Stomach (tissue), 9 donors: Measurements from ENCODE around the gene PLEK2. TPM values are rescaled to one million over a fixed set of nuclear protein-coding genes. Genes with fewer than 3 reads are reported as not detected.
"Not testable (repeated sequence)": the region's sequence is repeated elsewhere in the genome, so short reads cannot be mapped to it uniquely, and the experiment has no call there.

Source experiments
- DNase-seq, 2 donors: peaks; one replicate each; pipeline versions ENCODE4 v3.0.0 to v3.0.0-alpha.2; 2013 to 2019
- H3K27ac ChIP-seq, 5 donors: fragments of 200-600 bp in 4 of 5; sonication (generic) in 4 of 5; one replicate each; pipeline ENCODE4 v1.5.1; 2013 to 2019; ENCODE audit warnings: mild to moderate bottlenecking in 1 of 5, moderate library complexity in 1 of 5
- H3K27me3 ChIP-seq, 3 donors: fragments of 200-600 bp; sonication (generic); one replicate each; pipeline ENCODE4 v1.5.1; 2017 to 2019; ENCODE audit warnings: mixed run types in 1 of 3
- H3K36me3 ChIP-seq, 4 donors: fragments of 200-600 bp; sonication (generic); 1 replicate in 3 of 4; 2 replicates in 1 of 4; pipeline ENCODE4 v1.5.1; 2016 to 2019
- H3K4me1 ChIP-seq, 4 donors: fragments of 200-600 bp; sonication (generic); one replicate each; pipeline ENCODE4 v1.5.1; 2016 to 2019
- H3K4me3 ChIP-seq, 4 donors: fragments of 200-600 bp; sonication (generic) in 3 of 4; one replicate each; pipeline ENCODE4 v1.5.1; 2016 to 2019; ENCODE audit warnings: mild to moderate bottlenecking in 1 of 4
- H3K9me3 ChIP-seq, 4 donors: fragments of 200-600 bp; sonication (generic); one replicate each; pipeline ENCODE4 v1.5.1; 2016 to 2019
- CTCF ChIP-seq, 7 experiments: fragments of 450-650 bp in 4 of 7; fragments of 200-600 bp in 3 of 7; sonication (generic) in 3 of 7; IDR thresholded peaks; one replicate each; pipeline ENCODE4 v1.5.1; 2016 to 2019; ENCODE audit warnings: antibody characterized with exemption in 7 of 7, control low read depth in 2 of 7, mild to moderate bottlenecking in 1 of 7
- EP300 ChIP-seq: sonication (generic); formaldehyde crosslinking; IDR thresholded peaks from one replicate; pipeline ENCODE4 v1.6.1; 2017; ENCODE audit warnings: antibody characterized with exemption
- POLR2A ChIP-seq, 4 donors: fragments of 450-650 bp; IDR thresholded peaks; one replicate each; pipeline ENCODE4 v1.6.1; 2016; ENCODE audit warnings: antibody characterized with exemption in 4 of 4, control low read depth in 2 of 4, mild to moderate bottlenecking in 1 of 4, moderate library complexity in 1 of 4
- POLR2AphosphoS5 ChIP-seq, 3 donors: sonication (generic); formaldehyde crosslinking; IDR thresholded peaks; one replicate each; pipeline ENCODE4 v1.6.1; 2016; ENCODE audit warnings: antibody characterized with exemption in 3 of 3
- WGBS, 5 donors: extraction: QIAGEN DNeasy Blood & Tissue Kit in 3 of 5; methylation state at CpG; one replicate each; pipeline versions ENCODE4 v1.1.5 to v1.1.7; 2013 to 2018; 5-methylcytosine and 5-hydroxymethylcytosine counted together
- intact Hi-C: fragments of 100-400 bp; cut with DNase I; formaldehyde crosslinking; loops from one replicate; pipeline ENCODE4 v1.15.1; 2023; ENCODE audit warnings: low total_unique reads
- polyA plus RNA-seq, 3 donors: library from polyadenylated mRNA; stranded (reverse); fragments of 200-250 nt; gene quantifications; one replicate each; pipeline ENCODE4 v1.2.3, GENCODE V29; 2013
- small RNA-seq, 4 donors: library from RNA; depleted of rRNA; stranded (forward); fragments of <200 nt; gene quantifications; one replicate each; pipeline ENCODE3, GENCODE V24; 2016
- total RNA-seq, 5 donors: library from RNA; depleted of rRNA; stranded (reverse); fragments of >200 nt; gene quantifications; one replicate each; pipeline versions ENCODE4 v1.1.0 to v1.2.3, GENCODE V29; 2014 to 2016
- donor health status: healthy with polysubstance abuse.
- donor health status: Bipolar disorder and iron deficiency.
- donor health status: healthy.

The PLEK2 gene
- total and polyA plus RNA-seq, 8 donors = 6.5 to 203 (median 20.0) TPM; not detected in 1

- 92 to 95% (median 92%) methylated on average over 5 of the region's 5 CpGs for whole genome bisulfite sequencing, 5 donors
- TF ChIP-seq POLR2AphosphoS5 (IDR thresholded peaks at IDR 0.05) = no peak
- TF ChIP-seq EP300 = no peak
- TF ChIP-seq POLR2A (IDR thresholded peaks at IDR 0.05) = no peak
- H3K27ac ChIP-seq = no peak overlapping the region
- peaks cover 2 to 22% (median 14%) of the 10 kb centered on the region in 4 donors for H3K4me1 ChIP-seq
- H3K9me3 ChIP-seq = no peaks in the 10 kb centered on the region
- intact Hi-C loops = no loop called here
- peaks cover 23 to 67% (median 63%) of the 10 kb centered on the region in 4 donors for H3K36me3 ChIP-seq
- no peak for DNase-seq
- no peak overlapping the region for H3K4me3 ChIP-seq
- no peaks in the 10 kb centered on the region for H3K27me3 ChIP-seq
Measured at GRCh38 chr14:67352055-67352454, 59.9 kb downstream of the PLEK2 start.

GRCh38 chr14:67345583-67345982 is 66.4 kb downstream of the PLEK2 start:
- Histone ChIP-seq H3K36me3 (peaks cover 46 to 98% (median 91%) of the 10 kb centered on the region in 4 donors), H3K27ac (no peak overlapping the region)

GRCh38 chr14:67343601-67344230 is 68.2 kb downstream of the PLEK2 start:
- Histone ChIP-seq H3K27ac (no peak overlapping the region), H3K36me3 (peaks cover 48 to 98% (median 91%) of the 10 kb centered on the region in 4 donors), H3K4me1 (no peaks in the 10 kb centered on the region), H3K27me3 (no peaks in the 10 kb centered on the region), H3K4me3 (no peak overlapping the region), H3K9me3 (no peaks in the 10 kb centered on the region)
- intact Hi-C loops = no loop called here
- WGBS, 5 donors = 87 to 94% (median 93%) methylated on average over 4 of the region's 4 CpGs
- no peak for TF ChIP-seq POLR2A (IDR thresholded peaks at IDR 0.05)
- no peak for TF ChIP-seq EP300
- no peak for TF ChIP-seq POLR2AphosphoS5 (IDR thresholded peaks at IDR 0.05)
- TF ChIP-seq CTCF (IDR thresholded peaks at IDR 0.05) = no peak
- no peak for DNase-seq

More at GRCh38 chr14:67345583-67345982, 66.4 kb downstream of the PLEK2 start:
- Histone ChIP-seq H3K9me3 (no peaks in the 10 kb centered on the region), H3K4me3 (no peak overlapping the region), H3K4me1 (no peaks in the 10 kb centered on the region), H3K27me3 (no peaks in the 10 kb centered on the region)
- no peak for TF ChIP-seq POLR2A (IDR thresholded peaks at IDR 0.05)
- TF ChIP-seq POLR2AphosphoS5 (IDR thresholded peaks at IDR 0.05) = no peak
- intact Hi-C loops = no loop called here
- no peak for DNase-seq

GRCh38 chr14:67341231-67341630 is 70.7 kb downstream of the PLEK2 start:
- H3K9me3 ChIP-seq, H3K4me3 ChIP-seq, H3K4me1 ChIP-seq, H3K27ac ChIP-seq, H3K27me3 ChIP-seq, intact Hi-C loops, DNase-seq: not testable (repeated sequence)
- 93 to 100% (median 97%) methylated on average over 3 to 31 of the region's 31 CpGs for WGBS, 5 donors
- peaks cover 43 to 98% (median 91%) of the 10 kb centered on the region in 4 donors for H3K36me3 ChIP-seq

Small RNA genes within 50 kb of the gene (small RNA-seq; reads per million reads assigned to genes)
- gene MIR5694 = 0 reads per million in 4 donors
- 0 reads per million in 4 donors for gene RF00019

Other genes starting within 250 kb of the PLEK2 start
- not detected for gene GARIN2, start 222.7 kb downstream of the PLEK2 start, total RNA-seq
- gene GARIN2, start 222.7 kb downstream of the PLEK2 start, polyA plus RNA-seq = not detected
- gene PALS1, start 170.7 kb downstream of the PLEK2 start, total RNA-seq = 10 to 100 TPM in 4 of 5 donors, 1 to 10 TPM in 1; 8.2 to 44.2 (median 26.8) TPM
- 1 to 10 TPM; 5.2 to 8.7 (median 8.0) TPM for gene PALS1, start 170.7 kb downstream of the PLEK2 start, polyA plus RNA-seq
- 100 to 1,000 TPM in 2 of 5 donors, 10 to 100 TPM in 3; 43.3 to 192 (median 99.6) TPM for gene ATP6V1D, start 52.4 kb downstream of the PLEK2 start, total RNA-seq
- gene ATP6V1D, start 52.4 kb downstream of the PLEK2 start, polyA plus RNA-seq = 10 to 100 TPM; 53.5 to 86.0 (median 66.5) TPM
- 100 to 1,000 TPM in 1 of 5 donors, 10 to 100 TPM in 4; 15.6 to 149 (median 26.8) TPM for gene EIF2S1, start 51.8 kb downstream of the PLEK2 start, total RNA-seq
- 10 to 100 TPM; 32.8 to 73.3 (median 67.0) TPM for gene EIF2S1, start 51.8 kb downstream of the PLEK2 start, polyA plus RNA-seq
- 10 to 100 TPM in 1 of 5 donors, 1 to 10 TPM in 2, under 1 TPM in 1, not detected in 1; 0.14 to 15.6 (median 2.2) TPM for gene TMEM229B, start 76.6 kb upstream of the PLEK2 start, total RNA-seq
- 1 to 10 TPM in 1 of 3 donors, under 1 TPM in 2; 0.55 to 1.4 (median 0.76) TPM for gene TMEM229B, start 76.6 kb upstream of the PLEK2 start, polyA plus RNA-seq
- gene PLEKHH1, start 121.1 kb upstream of the PLEK2 start, total RNA-seq = 100 to 1,000 TPM in 2 of 5 donors, 10 to 100 TPM in 3; 24.0 to 136 (median 46.1) TPM
- 10 to 100 TPM in 1 of 3 donors, 1 to 10 TPM in 2; 3.8 to 10.3 (median 8.8) TPM for gene PLEKHH1, start 121.1 kb upstream of the PLEK2 start, polyA plus RNA-seq
- 100 to 1,000 TPM in 1 of 5 donors, 10 to 100 TPM in 3, 1 to 10 TPM in 1; 5.2 to 222 (median 31.6) TPM for gene PIGH, start 188.1 kb upstream of the PLEK2 start, total RNA-seq
- gene PIGH, start 188.1 kb upstream of the PLEK2 start, polyA plus RNA-seq = 10 to 100 TPM; 10.3 to 23.6 (median 18.5) TPM
- gene ARG2, start 207.8 kb upstream of the PLEK2 start, total RNA-seq = 1 to 10 TPM in 4 of 5 donors, not detected in 1; 1.2 to 9.4 (median 3.9) TPM
- 1 to 10 TPM; 2.6 to 4.9 (median 4.0) TPM for gene ARG2, start 207.8 kb upstream of the PLEK2 start, polyA plus RNA-seq